HG03280 (cell line): Measurements from ENCODE around the gene ARTN.

ENCODE experiments used
- ATAC-seq: cut with Tn5 transposase; IDR thresholded peaks from one replicate; pipeline ENCODE4 v1.9.1; 2021; ENCODE audit warnings: mild to moderate bottlenecking, moderate library complexity; ENCODE audit not compliant: unreplicated experiment

Gene ARTN

DNA sequence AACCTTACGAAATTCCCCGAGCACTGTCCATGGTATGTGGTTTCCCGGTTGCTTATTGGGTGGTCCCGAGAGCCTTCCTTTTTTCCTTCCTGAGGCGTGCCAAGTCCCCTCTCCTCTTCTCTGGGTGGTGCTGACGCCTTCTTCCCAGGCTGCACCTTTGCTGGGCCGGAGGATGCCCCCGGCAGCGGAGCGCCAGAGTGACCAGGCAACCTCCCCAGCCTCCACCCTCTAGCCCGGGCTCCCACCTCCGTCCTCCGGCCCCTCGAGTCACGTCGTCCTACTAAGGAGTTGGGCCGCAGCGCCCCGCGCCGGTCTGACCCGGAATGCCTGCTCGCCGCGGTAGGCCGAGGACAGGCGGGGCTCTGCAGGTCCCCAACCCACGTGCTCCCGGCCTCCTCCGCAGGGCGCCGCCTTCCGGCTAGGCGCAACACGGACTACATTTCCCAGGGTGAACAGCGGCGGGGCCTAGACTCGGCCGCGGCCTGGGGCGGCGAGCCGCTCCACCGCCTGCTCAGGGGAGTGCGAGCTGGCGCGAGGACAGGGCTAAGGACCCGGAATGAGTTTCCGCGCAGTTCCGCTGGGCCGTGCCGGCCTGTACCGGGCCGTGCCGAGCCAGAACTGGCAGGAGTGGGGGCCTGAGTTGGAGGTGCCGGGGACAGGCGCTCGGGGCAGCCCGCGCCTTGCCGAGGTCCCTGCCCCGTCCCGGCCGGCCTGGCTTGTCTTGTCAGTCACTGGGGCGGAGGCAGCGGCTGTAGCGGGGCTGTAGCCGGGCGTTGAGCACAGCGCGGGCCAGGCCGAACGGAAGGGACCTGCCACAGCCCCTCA lies 12.8 kb downstream of the ARTN start, which contains the start of gene IPO13:
Gene IPO13 (plus strand): TSS at position 715 of the 825 bp plus-strand sequence. CDS start 651 bp downstream, outside the sequence.
- ATAC-seq, result peak; percentile 93

DNA sequence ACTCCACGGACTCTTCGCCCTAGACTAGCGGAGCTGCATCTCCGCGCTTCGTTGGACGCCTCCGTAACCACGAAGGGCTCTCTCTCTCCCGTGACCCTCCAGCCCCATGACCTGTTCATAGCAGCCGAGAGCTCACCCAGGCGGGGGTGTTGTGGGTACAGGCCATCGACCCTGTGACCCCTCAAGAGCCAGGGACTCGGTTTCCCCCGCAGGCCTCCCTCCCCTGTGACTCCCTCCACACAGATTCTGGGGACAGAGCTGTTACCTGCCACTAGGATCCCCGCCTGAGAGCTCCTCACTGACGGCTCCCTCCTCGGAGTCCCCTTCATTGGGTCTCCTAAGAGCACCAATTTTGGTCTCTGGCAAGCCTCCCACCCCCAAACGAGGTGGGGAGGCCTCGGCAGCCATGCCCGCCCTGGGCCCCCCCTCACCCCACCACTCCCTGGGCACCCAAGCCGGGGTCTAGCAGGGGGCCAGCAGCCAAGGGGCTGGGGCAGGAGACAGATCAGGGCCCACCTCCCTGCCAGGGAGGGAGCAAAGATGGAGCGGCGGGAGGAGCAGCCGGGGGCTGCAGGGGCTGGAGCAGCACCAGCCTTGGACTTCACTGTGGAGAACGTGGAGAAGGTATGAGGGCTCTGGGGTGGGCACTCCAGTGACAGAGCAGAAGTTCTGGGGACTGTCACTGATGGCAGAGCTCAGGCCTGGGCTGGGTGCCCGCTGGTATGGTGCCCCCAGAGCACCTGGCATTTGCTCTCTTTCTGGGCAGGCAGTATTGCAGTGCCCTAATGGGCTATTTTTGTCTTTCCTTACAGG lies 13.7 kb downstream of the ARTN start:
- ATAC-seq, result no peak

DNA sequence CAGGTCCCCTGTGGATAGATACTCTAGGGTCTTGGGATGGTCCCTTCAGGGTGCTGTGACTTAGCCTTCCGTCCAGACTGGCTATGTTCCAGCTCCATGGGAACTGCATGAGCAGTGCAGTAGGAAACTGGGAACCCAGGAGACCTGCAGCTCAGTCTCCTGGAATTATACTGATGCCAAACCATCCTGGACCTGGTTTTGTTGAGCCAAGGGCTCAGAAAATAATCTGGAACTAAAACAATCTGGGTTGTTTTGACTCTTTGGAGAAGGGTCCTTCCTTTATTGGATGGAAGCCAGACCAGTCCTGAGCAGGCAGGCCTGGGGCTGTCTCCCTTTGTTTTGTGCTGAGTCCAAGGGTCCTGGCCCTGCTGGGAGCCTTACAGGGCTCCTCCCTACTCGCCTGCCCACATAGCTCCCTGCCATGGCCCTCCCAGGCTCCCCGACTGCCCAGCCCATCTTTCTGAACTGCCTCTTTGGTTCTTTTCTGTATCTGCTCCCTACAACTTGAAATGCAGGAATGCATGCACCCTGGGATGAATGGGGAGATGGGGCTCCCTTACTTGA lies 14.4 kb downstream of the ARTN start:
- ATAC-seq, result no peak

DNA sequence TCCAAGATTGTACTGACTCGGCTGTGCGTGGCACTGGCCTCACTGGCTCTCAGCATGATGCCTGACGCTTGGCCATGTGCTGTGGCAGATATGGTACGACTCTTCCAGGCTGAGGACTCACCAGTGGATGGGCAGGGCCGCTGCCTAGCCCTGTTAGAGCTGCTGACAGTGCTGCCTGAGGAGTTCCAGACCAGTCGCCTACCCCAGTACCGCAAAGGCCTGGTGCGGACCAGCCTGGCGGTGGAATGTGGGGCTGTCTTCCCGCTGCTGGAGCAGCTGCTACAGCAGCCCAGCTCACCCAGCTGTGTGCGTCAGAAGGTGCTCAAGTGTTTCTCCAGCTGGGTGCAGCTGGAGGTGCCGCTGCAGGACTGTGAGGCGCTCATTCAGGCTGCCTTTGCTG lies 16.1 kb downstream of the ARTN start:
- ATAC-seq, result no peak

DNA sequence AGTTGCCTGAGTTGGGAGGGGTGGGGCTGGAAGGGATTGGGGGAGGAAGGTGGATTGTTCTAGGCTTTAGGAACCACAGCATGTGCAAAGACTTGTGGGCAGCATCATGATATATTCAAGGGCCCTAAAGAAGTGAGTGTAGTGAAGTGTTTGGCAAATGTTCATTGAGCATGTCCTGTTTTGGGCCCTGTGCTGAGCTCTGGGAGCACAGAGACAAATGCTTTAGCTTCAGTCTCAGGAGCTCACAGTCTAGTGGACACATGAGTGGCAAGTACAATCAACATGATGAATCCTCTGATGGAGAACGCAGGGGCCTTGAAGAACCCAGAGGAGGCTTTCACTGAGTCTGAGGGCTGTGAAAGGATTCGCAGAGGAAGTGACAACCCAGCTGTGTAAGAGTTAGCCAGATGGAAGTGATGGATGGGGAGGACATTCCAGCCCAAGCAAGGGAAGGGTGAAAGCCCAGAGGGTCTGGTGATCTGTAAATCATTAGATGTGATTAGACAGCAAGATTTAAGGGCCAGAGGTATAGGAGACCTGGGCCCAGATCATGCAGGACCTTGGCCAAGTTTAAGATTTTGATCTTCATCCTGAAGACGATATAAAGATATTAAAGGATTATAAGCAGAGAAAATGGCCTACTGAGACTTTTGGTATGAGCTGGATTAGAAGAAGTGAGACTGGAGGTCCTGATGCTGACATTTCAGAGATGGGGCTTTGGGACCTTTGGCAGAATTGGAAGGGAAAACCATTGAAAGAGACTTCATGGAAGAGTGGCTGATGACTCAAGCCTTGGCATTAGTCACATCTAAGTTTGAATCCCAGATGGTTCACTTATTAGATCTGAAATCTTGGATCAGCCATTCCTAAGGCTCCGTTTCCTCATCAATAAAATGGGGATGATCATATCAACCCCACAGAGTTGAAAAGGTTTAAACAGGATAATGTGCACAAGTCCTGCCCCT lies 17.7 kb downstream of the ARTN start:
- no peak for ATAC-seq

DNA sequence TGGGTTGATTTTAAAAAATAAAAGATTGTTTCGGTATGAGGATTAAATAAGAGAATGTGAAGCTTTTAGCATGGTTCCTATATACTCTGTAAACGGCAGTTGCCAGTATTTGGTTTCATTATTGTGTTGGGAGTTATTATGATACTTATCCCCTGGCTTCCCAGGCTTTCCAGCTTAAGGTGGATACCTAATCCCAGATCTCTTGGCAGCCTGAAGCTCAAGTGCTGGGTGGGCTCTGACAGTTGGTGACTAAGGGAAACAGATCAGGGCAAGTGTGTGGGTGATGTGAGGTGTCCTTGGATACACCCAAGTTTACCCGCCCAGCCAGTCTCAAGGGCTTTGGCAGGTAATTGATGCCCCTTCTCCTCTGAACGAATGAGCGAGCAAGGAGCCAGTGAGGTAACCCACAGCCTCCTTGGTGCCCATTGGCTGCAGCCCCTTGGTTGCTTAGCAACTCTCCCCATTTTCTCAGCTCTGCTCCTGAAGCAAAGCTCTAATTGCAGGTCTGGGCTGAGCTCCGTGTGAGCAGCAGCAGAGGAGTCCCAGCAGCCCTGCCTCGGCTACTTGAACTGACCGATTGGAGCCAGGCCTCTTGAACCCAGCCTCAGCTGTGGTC lies 19.2 kb downstream of the ARTN start:
- no peak for ATAC-seq

DNA sequence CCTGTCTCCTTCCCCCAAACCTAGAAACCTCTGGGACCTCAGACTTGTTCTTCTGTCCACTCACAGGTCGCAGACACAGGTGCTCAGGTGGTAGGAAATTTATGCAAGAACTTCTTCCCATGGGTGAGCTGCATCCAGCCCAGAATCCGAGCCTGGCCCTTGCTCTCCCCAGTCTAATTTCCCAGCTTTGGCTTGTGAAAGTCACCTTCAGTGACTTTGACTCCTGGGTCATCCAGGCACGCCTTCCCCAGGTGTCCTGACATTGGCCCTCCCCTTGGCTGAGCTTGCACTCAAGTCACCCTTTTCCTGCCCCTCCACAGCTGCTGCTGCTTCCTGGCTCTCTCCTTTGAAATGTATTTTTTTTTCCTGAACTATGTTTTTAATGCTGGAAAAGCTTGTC lies 19.8 kb downstream of the ARTN start:
- no peak for ATAC-seq

DNA sequence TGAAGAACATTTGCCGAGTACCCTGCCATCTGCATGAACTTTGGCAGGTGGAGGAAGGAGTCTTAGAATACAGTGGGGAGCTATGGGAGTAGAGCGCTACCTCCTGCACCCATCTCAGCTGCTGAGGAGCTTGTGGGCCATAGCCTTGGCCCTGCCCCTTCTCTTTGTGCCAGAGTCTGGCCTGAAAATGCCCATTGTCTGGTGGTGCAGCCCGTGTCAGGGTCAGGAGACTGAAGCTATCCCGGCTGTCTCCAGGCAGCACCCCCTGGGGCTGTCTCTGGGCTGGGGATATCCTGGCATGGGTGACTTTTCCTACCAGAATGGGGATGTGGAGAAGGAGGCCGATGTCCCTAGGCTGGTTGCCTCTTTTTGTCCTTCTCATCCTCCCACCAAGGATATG lies 20.4 kb downstream of the ARTN start:
- no peak for ATAC-seq

DNA sequence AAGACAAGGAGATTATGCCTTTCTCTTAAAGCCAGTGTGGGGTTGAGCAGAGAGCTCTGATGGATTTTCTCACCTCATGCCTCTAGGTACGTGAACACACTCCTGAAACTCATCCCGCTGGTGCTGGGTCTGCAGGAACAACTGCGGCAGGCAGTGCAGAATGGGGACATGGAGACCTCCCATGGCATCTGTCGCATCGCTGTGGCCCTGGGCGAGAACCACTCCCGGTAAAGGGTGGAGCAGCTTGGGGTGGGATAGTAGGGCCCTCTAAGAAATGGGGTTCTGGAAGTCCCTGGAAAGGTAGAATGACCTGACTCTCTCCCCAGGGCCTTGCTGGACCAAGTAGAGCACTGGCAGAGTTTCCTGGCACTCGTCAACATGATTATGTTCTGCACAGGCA lies 22.6 kb downstream of the ARTN start:
- no peak for ATAC-seq

DNA sequence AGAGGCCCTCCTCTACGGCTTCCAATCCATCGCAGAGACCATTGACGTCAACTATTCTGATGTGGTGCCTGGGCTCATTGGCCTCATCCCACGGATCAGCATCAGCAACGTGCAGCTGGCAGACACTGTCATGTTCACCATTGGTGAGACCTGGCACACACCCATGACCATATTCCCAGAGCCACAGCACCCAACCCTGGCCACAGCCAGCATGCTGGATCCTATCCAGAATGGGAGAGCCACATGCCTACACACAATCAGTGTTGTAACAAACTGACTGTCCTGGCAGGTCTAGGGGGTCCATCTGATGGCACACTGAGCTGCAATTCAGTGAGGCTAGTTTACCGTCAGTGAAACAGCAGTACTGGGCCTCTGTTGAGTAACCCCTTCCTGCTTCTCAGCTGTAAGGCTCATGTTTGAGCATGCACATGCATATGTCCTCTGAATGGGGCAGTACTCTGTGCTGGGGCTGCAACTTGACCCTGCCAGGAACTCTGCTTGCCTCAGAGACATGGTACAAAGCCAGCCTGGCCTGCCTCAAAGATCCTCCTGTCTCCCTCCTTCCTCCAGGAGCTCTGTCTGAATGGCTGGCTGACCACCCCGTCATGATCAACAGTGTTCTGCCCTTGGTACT lies 23.9 kb downstream of the ARTN start:
- ATAC-seq, result no peak

DNA sequence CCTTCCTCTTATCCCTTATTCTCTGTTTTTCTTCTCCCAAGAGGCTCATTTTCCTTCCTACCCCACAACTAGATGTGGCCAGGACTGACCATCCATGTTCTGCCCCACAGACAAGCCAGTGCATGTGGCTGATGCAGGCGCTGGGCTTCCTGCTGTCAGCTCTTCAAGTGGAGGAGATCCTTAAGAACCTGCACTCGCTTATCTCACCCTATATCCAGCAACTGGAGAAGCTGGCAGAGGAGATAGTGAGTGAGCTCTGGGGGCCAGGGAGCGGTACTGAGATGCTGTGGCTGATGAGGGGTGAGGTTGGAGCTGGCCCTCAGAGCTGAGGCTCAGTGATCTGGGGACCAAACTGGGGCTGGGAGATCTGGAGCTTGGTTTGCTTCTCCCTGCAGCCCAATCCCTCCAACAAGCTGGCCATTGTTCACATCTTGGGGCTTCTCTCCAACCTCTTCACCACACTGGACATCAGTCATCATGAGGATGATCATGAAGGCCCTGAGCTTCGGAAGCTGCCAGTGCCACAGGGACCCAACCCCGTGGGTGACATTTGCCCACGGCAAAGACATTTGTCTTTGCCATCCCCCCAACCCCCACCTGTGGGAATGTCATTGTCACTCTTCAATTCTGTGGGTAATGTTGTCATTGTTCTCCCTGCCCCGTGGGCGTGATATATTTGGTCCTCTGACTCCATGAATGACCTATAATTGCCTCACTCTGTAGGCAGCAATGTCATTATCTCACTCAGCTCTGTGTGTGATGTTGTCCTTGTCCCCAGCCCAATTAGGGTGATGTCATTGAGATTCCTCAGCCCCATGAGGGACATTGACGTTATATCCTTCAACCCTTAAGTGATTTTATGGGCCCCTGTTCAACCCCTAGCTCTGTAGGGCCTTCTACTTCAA lies 25.0 kb downstream of the ARTN start:
- no peak for ATAC-seq

DNA sequence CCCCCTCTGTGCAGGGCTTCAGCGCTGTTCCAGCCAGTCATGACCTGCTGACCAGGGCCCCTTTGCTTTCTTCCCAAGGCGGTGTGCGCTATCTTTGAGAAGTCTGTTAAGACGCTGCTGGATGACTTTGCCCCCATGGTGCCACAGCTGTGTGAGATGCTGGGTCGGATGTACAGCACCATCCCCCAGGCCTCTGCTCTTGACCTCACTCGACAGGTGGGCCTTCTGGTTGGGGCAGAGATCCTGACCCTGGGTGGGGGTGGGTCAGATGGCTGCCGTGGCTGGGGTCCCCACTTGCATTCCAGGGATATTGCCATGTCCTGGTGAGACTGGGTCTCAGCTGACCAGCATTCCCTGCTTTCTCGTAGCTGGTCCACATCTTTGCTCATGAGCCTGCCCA lies 27.2 kb downstream of the ARTN start:
- ATAC-seq, result no peak

DNA sequence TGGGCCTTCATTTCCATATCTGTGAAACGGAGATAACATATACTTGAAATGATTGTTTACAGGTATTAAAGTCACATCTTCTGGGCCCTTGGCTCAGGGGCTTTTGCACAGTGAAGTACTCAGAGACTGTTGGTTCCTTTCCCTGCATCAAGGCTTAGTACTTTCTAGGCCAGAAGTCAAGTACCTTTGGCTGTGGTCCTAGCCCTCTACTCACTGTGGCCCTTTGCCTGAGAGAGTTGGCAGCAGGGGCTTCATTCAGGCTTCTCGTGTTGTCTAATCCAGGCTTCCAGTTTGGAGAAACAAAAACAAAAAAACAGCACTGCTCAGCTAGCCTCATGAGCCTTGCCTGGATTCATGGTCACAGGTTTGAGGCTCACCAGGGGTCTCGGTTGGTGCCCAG lies 28.1 kb downstream of the ARTN start:
- no peak for ATAC-seq

DNA sequence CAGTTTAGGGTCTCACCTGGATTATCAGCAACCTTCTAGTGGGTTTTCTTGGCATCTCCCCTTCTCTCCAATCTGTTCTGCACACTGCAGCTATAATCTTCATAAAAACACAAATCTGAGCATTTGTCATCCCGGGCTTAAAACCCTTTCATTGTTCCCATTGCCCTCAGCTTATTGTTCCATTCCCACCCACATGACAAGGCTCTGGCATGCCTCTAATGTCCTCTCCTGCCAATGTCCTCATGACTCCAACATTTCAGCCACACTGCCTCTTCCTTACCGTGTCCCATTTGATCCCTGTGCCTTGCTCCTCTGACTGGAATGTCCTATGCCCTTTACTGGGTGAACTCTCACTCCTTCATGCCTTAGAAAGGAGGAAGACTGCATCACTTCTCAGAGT lies 28.7 kb downstream of the ARTN start:
- no peak for ATAC-seq

DNA sequence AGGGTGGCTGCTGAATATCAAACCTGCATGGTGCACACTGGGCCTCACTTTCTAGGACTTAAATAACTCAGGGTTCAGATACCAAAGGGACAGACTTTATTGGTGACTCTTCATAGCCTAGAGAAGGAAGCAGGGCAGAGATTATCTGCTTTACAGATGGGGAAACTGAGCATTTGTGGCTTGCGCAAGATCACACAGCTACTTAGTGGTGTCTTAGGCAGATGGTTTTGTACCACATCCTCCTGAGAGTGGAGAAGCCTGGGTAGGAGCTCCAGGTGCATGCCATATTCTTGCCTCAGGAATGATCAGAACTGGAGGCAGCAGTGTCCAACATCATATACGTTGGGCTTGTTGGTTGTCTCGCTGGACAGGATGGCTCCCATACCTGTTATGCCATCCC lies 29.4 kb downstream of the ARTN start:
- no peak for ATAC-seq

DNA sequence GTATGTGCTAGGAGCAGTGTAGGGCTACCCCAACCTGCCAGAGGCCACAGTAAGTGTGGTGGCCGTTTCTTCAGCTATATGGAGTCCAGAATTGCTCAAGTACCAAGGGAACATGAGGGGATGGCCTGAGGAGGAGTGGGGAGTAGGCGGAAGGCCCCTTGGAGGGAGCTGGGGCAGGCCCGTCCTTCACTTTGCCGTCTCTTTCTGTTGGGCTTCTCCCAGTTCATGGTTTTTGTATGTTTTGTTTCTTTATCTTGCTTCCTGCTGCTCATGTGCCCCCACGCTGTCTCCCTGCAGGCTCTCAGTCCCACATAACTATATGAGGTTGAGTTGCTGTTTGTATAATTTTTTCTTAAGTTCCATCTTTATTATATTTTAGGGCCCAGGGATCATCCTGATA lies 30.3 kb downstream of the ARTN start:
- ATAC-seq, result no peak

DNA sequence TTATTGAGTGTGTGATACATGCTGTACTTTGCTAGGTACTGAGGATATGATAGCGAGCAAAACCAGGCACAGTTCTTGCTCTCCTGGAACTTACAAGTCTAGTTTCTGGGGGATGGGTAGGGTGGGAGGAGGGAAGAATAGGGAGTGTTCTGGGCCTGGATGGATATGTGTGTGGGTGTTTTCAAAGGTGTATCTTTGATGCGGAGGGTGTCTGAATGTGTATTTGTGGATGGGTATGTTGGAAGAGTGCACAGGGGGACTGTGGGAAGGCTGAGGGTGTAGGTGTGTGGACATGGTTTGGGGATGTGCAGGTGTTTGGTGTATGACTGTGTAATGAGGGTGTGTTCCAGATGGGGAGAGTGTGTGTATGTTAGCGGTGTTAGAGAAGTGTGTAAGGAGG lies 31.7 kb downstream of the ARTN start:
- no peak for ATAC-seq

DNA sequence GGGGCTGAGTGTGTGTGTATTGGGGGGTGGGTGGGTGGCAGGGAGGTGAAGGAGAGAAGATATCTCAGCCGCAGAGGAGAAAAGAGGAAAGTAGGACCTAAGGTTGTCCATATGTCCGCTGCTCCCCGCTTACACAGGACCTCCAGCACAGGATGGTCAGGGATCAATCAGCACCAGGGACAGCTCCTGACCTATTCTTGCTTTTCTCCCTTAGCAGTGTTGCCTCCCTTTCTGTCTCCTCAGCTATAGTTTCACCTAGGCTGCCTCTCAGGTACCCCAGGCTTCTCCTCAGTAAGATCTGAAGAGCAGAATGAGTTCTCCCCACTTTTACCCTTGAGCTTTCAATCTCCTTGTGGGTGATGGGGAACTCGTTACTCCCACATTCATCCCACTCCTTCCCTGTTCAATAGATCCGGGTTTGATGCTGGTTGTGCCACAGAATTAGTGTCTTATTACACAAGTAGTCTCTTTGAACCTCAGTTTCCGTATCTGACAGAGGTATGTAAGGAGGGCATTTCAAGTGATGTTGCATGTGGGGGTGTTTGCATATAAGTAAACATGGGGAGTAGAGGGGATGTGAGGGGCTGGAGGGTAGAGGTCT lies 34.8 kb downstream of the ARTN start:
- ATAC-seq, result no peak

DNA sequence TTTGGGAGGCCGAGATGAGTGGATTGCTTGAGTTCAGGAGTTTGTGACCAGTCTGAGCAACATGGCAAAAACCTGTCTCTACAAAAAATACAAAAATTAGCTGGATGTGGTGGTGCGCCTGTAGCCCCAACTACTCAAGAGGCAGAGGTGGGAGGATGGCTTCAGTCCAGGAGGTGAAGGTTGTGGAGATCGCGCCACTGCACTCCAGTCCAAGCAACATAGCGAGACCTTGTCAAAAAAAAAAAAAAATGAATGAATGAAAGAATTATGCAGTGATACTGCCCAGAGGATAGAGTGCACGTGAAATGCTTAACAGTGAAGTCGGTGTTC lies 35.8 kb downstream of the ARTN start:
- no peak for ATAC-seq
